Fibroblast of lung (primary cell): Measurements from ENCODE around the gene FTO.

Experiments
- EZH2 ChIP-seq: IDR thresholded peaks from 2 replicates; pipeline ENCODE4 v1.5.1; 2012; ENCODE audit warnings: low read length, control low read depth, mild to moderate bottlenecking; ENCODE audit errors: missing control alignments
- TF ChIP-seq, protein P1 (sequence below), 2 donors: IDR thresholded peaks in 1 of 2; conservative IDR thresholded peaks in 1 of 2; 1 replicate in 1 of 2; 2 replicates in 1 of 2; pipeline ENCODE4 v1.5.1; 2011 to 2012; ENCODE audit warnings: low read length in 2 of 2, control low read depth in 1 of 2, inconsistent platforms in 1 of 2, low read depth in 1 of 2, mild to moderate bottlenecking in 1 of 2

DNA sequence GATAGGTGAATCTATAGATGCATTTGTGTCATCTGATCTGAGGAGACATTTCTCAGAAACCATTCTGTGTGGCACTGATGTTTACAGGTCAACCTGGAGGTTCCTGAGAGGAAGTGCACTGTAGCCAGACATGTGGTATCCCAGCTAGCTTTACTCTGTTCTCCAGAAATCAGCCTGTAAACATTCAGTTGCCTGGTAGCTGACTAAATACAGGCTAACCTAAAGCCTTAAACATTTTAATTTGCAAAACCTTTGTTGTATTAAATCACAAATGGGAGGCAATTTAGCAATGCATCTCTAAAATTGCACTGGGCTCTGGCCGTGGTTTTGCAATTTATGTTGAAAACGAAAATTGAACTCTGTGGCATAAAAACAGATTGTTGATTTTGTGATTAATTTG lies 207.6 kb downstream of the FTO start:
- TF ChIP-seq EZH2, result no peak
- TF ChIP-seq, protein P1, sequence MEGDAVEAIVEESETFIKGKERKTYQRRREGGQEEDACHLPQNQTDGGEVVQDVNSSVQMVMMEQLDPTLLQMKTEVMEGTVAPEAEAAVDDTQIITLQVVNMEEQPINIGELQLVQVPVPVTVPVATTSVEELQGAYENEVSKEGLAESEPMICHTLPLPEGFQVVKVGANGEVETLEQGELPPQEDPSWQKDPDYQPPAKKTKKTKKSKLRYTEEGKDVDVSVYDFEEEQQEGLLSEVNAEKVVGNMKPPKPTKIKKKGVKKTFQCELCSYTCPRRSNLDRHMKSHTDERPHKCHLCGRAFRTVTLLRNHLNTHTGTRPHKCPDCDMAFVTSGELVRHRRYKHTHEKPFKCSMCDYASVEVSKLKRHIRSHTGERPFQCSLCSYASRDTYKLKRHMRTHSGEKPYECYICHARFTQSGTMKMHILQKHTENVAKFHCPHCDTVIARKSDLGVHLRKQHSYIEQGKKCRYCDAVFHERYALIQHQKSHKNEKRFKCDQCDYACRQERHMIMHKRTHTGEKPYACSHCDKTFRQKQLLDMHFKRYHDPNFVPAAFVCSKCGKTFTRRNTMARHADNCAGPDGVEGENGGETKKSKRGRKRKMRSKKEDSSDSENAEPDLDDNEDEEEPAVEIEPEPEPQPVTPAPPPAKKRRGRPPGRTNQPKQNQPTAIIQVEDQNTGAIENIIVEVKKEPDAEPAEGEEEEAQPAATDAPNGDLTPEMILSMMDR (conservative IDR thresholded peaks at IDR 0.05 in 1 of 2, IDR thresholded peaks at IDR 0.05 in 1 of 2; ENCODE audit: low read depth in 1 of 2, low read length in 2 of 2), result no peak
